Measurements from ENCODE around the gene SORBS1.

DNA sequence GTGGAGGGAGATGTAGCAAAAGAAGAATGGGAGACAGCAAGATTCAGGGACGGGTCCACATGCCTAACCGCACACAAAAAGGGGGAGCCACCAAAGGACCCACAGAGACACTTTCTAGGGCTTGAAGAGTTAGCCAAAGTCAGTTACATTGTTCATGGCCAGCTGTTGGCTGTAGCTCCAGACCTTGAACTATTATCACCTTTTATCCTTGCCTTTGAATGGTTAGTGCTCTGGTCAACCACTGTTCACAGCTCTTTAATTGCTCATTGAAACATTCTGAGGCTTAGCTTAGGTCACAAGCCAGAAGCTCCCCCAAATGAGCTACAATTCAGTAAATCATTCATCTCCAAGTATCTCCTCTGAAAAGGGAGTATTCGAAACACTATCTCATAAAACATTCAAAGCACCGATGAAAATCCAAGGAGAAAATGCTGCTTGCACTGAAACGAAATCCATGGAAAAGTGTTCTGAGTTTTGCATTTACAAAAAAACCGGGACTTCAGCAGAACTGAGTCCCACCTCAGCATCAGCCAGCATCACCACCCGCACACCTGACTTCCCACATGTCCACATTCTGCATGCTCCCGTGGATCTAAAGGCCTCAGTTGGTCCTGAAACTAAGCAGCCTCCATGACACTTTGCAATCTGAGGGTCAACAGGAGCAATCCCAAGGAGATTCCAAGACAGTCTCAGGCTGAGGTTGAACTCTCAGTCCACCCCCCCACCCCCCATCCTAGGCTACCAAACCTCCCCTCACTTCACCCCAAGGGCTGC lies 4.0 kb downstream of the SORBS1 start:
- TF ChIP-seq, protein P1, sequence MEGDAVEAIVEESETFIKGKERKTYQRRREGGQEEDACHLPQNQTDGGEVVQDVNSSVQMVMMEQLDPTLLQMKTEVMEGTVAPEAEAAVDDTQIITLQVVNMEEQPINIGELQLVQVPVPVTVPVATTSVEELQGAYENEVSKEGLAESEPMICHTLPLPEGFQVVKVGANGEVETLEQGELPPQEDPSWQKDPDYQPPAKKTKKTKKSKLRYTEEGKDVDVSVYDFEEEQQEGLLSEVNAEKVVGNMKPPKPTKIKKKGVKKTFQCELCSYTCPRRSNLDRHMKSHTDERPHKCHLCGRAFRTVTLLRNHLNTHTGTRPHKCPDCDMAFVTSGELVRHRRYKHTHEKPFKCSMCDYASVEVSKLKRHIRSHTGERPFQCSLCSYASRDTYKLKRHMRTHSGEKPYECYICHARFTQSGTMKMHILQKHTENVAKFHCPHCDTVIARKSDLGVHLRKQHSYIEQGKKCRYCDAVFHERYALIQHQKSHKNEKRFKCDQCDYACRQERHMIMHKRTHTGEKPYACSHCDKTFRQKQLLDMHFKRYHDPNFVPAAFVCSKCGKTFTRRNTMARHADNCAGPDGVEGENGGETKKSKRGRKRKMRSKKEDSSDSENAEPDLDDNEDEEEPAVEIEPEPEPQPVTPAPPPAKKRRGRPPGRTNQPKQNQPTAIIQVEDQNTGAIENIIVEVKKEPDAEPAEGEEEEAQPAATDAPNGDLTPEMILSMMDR (IDR thresholded peaks at IDR 0.05; ENCODE audit: low read length), result no peak
- TF ChIP-seq EZH2phosphoT487 (IDR thresholded peaks at IDR 0.05; ENCODE audit: low read length) (no peak), EZH2 (optimal IDR thresholded peaks at IDR 0.05; ENCODE audit: low read depth, low read length) (no peak)
